Fibroblast of mammary gland (primary cell): ENCODE data around the gene SCRT2.

ENCODE experiments used
- DNase-seq: peaks from one replicate; pipeline ENCODE4 v3.0.0-alpha.2; 2010; ENCODE audit warnings: low read depth
- H3K4me3 ChIP-seq: 2 replicates; pipeline ENCODE4 v1.5.1; 2011; ENCODE audit warnings: low read depth, mild to moderate bottlenecking, low read length, moderate library complexity; ENCODE audit not compliant: control insufficient read depth
- CTCF ChIP-seq: conservative IDR thresholded peaks from 2 replicates; pipeline ENCODE4 v1.5.1; 2011; ENCODE audit warnings: low read depth, low read length, inconsistent platforms; ENCODE audit not compliant: control insufficient read depth, insufficient read depth

The SCRT2 gene

GRCh38 chr20:667351-668034 is 8.1 kb downstream of the SCRT2 start:
- peak; percentile 87 for TF ChIP-seq CTCF
- peak; percentile 40 for DNase-seq
- H3K4me3 ChIP-seq, result no peak overlapping the region

GRCh38 chr20:666877-667276 is 8.7 kb downstream of the SCRT2 start:
- H3K4me3 ChIP-seq, result no peak overlapping the region
- DNase-seq, result no peak
- TF ChIP-seq CTCF, result no peak

GRCh38 chr20:665276-665675 is 10.3 kb downstream of the SCRT2 start:
- TF ChIP-seq CTCF, result no peak
- no peak for DNase-seq
- H3K4me3 ChIP-seq, result no peak overlapping the region

- no peak overlapping the region for H3K4me3 ChIP-seq
- no peak for DNase-seq
These were observed 11.0 kb downstream of the SCRT2 start for GRCh38 chr20:664576-664975.

GRCh38 chr20:664151-664550 is 11.5 kb downstream of the SCRT2 start:
- H3K4me3 ChIP-seq, result no peak overlapping the region
- DNase-seq, result no peak
- TF ChIP-seq CTCF, result no peak

More at GRCh38 chr20:664576-664975, 11.0 kb downstream of the SCRT2 start:
- TF ChIP-seq CTCF, result no peak

- no peak for TF ChIP-seq CTCF
- DNase-seq, result peak; percentile 35
- H3K4me3 ChIP-seq, result no peak overlapping the region
These were observed 12.1 kb downstream of the SCRT2 start for GRCh38 chr20:663315-664090.
